NCI-H510A (cell line): Measurements from ENCODE around the gene CD151.

ENCODE experiments used
- DNase-seq: peaks from one replicate; lab custom pipeline; 2025; lab: John Stamatoyannopoulos, UW

CD151 gene

GRCh38 chr11:871472-871871, 38.7 kb downstream of the CD151 start:
- no peak for DNase-seq

- DNase-seq = no peak
Measured at GRCh38 chr11:872799-873198, 40.0 kb downstream of the CD151 start.

GRCh38 chr11:873706-874105, 41.0 kb downstream of the CD151 start:
- no peak for DNase-seq

- DNase-seq = no peak
Measured at GRCh38 chr11:875203-875602, 42.5 kb downstream of the CD151 start.

GRCh38 chr11:875769-876301, 43.1 kb downstream of the CD151 start:
- DNase-seq = no peak

GRCh38 chr11:876545-876944, 43.8 kb downstream of the CD151 start:
- DNase-seq = no peak

GRCh38 chr11:877565-877964, 44.8 kb downstream of the CD151 start:
- DNase-seq = no peak

GRCh38 chr11:880447-880846, 47.7 kb downstream of the CD151 start:
- DNase-seq = no peak

- no peak for DNase-seq
Measured at GRCh38 chr11:882596-882995, 49.8 kb downstream of the CD151 start.

- DNase-seq = no peak
Measured at GRCh38 chr11:883527-883926, 50.8 kb downstream of the CD151 start.

- no peak for DNase-seq
Measured at GRCh38 chr11:884578-885070, 51.9 kb downstream of the CD151 start.

GRCh38 chr11:886568-886967, 53.8 kb downstream of the CD151 start:
- no peak for DNase-seq

GRCh38 chr11:887589-887988, 54.8 kb downstream of the CD151 start:
- no peak for DNase-seq
